ENCODE measurements around the gene KRTAP10-7. TPM values are rescaled to one million over a fixed set of nuclear protein-coding genes. Genes with fewer than 3 reads are reported as not detected.

KRTAP10-7 gene
- total and polyA plus RNA-seq, 2 experiments from 2014 or later: not detected

DNA sequence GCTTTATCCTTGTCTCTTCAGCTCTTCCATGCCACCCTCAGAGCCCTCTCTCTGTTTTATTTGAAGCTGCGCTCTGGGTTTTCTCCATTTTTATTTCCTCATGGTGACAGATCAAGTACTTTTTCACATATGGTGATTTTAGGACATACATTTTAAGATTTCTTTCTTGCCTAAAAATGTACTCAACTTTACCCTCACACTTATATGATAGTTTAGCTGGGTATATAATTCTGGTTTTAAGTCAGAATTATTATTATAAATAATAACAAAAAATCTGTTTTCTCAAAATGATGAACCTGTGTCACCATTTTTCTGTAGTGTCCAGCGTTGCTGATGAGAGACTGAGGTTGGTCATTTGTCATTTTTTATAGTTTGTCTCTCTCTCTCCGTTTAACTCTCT, 19.2 kb upstream of the KRTAP10-7 start (continued):
- TF ChIP-seq ZNF114 (CRISPR knock-in tag; IDR thresholded peaks at IDR 0.05) (no peak), EZH2phosphoT487 (IDR thresholded peaks at IDR 0.05; ENCODE audit: unreplicated experiment) (no peak), EZH2 (IDR thresholded peaks at IDR 0.05; ENCODE audit: low read depth, unreplicated experiment) (no peak), ZNF331 (CRISPR knock-in tag; IDR thresholded peaks at IDR 0.05; ENCODE audit: low read depth) (no peak)
- TF ChIP-seq, protein P1, sequence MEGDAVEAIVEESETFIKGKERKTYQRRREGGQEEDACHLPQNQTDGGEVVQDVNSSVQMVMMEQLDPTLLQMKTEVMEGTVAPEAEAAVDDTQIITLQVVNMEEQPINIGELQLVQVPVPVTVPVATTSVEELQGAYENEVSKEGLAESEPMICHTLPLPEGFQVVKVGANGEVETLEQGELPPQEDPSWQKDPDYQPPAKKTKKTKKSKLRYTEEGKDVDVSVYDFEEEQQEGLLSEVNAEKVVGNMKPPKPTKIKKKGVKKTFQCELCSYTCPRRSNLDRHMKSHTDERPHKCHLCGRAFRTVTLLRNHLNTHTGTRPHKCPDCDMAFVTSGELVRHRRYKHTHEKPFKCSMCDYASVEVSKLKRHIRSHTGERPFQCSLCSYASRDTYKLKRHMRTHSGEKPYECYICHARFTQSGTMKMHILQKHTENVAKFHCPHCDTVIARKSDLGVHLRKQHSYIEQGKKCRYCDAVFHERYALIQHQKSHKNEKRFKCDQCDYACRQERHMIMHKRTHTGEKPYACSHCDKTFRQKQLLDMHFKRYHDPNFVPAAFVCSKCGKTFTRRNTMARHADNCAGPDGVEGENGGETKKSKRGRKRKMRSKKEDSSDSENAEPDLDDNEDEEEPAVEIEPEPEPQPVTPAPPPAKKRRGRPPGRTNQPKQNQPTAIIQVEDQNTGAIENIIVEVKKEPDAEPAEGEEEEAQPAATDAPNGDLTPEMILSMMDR (conservative IDR thresholded peaks at IDR 0.05; ENCODE audit: low read depth in 2 of 2): no peak

DNA sequence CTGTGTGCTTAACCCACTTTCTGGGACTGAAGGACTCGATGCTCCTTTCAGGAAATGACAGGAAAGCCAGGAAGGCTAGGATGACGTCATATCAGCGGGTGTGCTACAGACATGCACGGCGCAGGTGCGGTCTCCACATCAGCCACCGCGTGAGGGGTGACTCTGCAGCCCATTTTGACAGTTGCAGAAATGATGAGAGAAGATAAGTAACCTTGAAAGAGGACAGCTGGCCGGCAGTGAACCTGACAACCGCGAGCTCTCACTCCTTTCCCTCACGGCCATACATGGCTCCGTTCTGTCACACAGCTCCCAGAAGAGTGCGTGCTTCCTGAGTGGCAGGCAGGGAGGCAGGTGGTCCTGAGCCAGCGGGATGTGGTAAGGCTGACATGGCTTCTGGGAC, 18.3 kb upstream of the KRTAP10-7 start:
- Histone ChIP-seq H3K27ac (ENCODE audit: low read depth) (no peak overlapping the region), H3K9me2 (ENCODE audit: insufficient read depth) (no peaks in the 10 kb centered on the region), H3K4me2 (no peak overlapping the region), H3K79me2 (replicated peaks; ENCODE audit: insufficient read depth) (no peaks in the 10 kb centered on the region), H4K20me1 (replicated peaks; ENCODE audit: insufficient read depth) (no peaks in the 10 kb centered on the region), H3K4me1 (ENCODE audit: insufficient read depth) (no peaks in the 10 kb centered on the region), H3F3A (replicated peaks; ENCODE audit: low read depth) (no peaks in the 10 kb centered on the region), H3K4me3 (no peak overlapping the region), H3K36me3 (ENCODE audit: insufficient read depth) (no peaks in the 10 kb centered on the region), H2AFZ (no peak overlapping the region), H3K27me3 (ENCODE audit: insufficient read depth) (no peaks in the 10 kb centered on the region)
- peaks cover 3% of the 10 kb centered on the region; the same call in 2 of the 3 replicates for H3K36me3 Mint-ChIP-seq (ENCODE audit: low read depth)
- H3K4me3 Mint-ChIP-seq: no peak overlapping the region
- DNase-seq (ENCODE audit: low spot score) (no peak), ATAC-seq (no peak)
- H3K4me1 Mint-ChIP-seq: peaks cover 7% of the 10 kb centered on the region
- H3K9me3 Mint-ChIP-seq: peaks cover 20% of the 10 kb centered on the region
- H3K27me3 Mint-ChIP-seq (ENCODE audit: insufficient read depth, low read depth, poor library complexity): peaks cover 13% of the 10 kb centered on the region
- no peak overlapping the region for H3K27ac Mint-ChIP-seq
- TF ChIP-seq NANOG (IDR thresholded peaks at IDR 0.05; ENCODE audit: borderline replicate concordance): no peak
- no peak for TF ChIP-seq ZNF114 (CRISPR knock-in tag; IDR thresholded peaks at IDR 0.05)
- TF ChIP-seq CREB1 (CRISPR knock-in tag; IDR thresholded peaks at IDR 0.05; ENCODE audit: low read depth): no peak
- no peak for TF ChIP-seq ZNF331 (CRISPR knock-in tag; IDR thresholded peaks at IDR 0.05; ENCODE audit: low read depth)
- no peak for TF ChIP-seq EZH2 (IDR thresholded peaks at IDR 0.05; ENCODE audit: low read depth, unreplicated experiment)
- TF ChIP-seq, protein P2, sequence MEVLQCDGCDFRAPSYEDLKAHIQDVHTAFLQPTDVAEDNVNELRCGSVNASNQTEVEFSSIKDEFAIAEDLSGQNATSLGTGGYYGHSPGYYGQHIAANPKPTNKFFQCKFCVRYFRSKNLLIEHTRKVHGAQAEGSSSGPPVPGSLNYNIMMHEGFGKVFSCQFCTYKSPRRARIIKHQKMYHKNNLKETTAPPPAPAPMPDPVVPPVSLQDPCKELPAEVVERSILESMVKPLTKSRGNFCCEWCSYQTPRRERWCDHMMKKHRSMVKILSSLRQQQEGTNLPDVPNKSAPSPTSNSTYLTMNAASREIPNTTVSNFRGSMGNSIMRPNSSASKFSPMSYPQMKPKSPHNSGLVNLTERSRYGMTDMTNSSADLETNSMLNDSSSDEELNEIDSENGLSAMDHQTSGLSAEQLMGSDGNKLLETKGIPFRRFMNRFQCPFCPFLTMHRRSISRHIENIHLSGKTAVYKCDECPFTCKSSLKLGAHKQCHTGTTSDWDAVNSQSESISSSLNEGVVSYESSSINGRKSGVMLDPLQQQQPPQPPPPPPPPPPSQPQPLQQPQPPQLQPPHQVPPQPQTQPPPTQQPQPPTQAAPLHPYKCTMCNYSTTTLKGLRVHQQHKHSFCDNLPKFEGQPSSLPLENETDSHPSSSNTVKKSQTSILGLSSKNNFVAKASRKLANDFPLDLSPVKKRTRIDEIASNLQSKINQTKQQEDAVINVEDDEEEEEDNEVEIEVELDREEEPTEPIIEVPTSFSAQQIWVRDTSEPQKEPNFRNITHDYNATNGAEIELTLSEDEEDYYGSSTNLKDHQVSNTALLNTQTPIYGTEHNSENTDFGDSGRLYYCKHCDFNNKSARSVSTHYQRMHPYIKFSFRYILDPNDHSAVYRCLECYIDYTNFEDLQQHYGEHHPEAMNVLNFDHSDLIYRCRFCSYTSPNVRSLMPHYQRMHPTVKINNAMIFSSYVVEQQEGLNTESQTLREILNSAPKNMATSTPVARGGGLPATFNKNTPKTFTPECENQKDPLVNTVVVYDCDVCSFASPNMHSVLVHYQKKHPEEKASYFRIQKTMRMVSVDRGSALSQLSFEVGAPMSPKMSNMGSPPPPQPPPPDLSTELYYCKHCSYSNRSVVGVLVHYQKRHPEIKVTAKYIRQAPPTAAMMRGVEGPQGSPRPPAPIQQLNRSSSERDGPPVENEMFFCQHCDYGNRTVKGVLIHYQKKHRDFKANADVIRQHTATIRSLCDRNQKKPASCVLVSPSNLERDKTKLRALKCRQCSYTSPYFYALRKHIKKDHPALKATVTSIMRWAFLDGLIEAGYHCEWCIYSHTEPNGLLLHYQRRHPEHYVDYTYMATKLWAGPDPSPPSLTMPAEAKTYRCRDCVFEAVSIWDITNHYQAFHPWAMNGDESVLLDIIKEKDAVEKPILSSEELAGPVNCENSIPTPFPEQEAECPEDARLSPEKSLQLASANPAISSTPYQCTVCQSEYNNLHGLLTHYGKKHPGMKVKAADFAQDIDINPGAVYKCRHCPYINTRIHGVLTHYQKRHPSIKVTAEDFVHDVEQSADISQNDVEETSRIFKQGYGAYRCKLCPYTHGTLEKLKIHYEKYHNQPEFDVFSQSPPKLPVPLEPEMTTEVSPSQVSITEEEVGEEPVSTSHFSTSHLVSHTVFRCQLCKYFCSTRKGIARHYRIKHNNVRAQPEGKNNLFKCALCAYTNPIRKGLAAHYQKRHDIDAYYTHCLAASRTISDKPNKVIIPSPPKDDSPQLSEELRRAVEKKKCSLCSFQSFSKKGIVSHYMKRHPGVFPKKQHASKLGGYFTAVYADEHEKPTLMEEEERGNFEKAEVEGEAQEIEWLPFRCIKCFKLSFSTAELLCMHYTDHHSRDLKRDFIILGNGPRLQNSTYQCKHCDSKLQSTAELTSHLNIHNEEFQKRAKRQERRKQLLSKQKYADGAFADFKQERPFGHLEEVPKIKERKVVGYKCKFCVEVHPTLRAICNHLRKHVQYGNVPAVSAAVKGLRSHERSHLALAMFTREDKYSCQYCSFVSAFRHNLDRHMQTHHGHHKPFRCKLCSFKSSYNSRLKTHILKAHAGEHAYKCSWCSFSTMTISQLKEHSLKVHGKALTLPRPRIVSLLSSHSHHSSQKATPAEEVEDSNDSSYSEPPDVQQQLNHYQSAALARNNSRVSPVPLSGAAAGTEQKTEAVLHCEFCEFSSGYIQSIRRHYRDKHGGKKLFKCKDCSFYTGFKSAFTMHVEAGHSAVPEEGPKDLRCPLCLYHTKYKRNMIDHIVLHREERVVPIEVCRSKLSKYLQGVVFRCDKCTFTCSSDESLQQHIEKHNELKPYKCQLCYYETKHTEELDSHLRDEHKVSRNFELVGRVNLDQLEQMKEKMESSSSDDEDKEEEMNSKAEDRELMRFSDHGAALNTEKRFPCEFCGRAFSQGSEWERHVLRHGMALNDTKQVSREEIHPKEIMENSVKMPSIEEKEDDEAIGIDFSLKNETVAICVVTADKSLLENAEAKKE (CRISPR knock-in tag; IDR thresholded peaks at IDR 0.05): no peak
- TF ChIP-seq STAT1 (IDR thresholded peaks at IDR 0.05; ENCODE audit: unreplicated experiment): no peak
- TF ChIP-seq, protein P3, sequence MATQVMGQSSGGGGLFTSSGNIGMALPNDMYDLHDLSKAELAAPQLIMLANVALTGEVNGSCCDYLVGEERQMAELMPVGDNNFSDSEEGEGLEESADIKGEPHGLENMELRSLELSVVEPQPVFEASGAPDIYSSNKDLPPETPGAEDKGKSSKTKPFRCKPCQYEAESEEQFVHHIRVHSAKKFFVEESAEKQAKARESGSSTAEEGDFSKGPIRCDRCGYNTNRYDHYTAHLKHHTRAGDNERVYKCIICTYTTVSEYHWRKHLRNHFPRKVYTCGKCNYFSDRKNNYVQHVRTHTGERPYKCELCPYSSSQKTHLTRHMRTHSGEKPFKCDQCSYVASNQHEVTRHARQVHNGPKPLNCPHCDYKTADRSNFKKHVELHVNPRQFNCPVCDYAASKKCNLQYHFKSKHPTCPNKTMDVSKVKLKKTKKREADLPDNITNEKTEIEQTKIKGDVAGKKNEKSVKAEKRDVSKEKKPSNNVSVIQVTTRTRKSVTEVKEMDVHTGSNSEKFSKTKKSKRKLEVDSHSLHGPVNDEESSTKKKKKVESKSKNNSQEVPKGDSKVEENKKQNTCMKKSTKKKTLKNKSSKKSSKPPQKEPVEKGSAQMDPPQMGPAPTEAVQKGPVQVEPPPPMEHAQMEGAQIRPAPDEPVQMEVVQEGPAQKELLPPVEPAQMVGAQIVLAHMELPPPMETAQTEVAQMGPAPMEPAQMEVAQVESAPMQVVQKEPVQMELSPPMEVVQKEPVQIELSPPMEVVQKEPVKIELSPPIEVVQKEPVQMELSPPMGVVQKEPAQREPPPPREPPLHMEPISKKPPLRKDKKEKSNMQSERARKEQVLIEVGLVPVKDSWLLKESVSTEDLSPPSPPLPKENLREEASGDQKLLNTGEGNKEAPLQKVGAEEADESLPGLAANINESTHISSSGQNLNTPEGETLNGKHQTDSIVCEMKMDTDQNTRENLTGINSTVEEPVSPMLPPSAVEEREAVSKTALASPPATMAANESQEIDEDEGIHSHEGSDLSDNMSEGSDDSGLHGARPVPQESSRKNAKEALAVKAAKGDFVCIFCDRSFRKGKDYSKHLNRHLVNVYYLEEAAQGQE (IDR thresholded peaks at IDR 0.05; ENCODE audit: unreplicated experiment): no peak
- no peak for TF ChIP-seq JUNB (IDR thresholded peaks at IDR 0.05; ENCODE audit: unreplicated experiment)
- TF ChIP-seq, protein P4, sequence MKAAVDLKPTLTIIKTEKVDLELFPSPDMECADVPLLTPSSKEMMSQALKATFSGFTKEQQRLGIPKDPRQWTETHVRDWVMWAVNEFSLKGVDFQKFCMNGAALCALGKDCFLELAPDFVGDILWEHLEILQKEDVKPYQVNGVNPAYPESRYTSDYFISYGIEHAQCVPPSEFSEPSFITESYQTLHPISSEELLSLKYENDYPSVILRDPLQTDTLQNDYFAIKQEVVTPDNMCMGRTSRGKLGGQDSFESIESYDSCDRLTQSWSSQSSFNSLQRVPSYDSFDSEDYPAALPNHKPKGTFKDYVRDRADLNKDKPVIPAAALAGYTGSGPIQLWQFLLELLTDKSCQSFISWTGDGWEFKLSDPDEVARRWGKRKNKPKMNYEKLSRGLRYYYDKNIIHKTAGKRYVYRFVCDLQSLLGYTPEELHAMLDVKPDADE (IDR thresholded peaks at IDR 0.05): no peak
